RWPE2 (cell line): Measurements from ENCODE around the gene RPL22.

Experiments used
- ATAC-seq: fragments of 200-7000 bp; cut with Tn5 transposase; 3 replicates; pipeline ENCODE4 v1.9.1; 2021; ENCODE audit warnings: low read depth
- DNase-seq: peaks from one replicate; pipeline ENCODE4 v3.0.0-alpha.2; 2020; ENCODE audit warnings: low spot score
- H3K27ac ChIP-seq: fragments of 450-650 bp; 2 replicates; pipeline ENCODE4 v1.5.1; 2017; ENCODE audit warnings: mild to moderate bottlenecking; ENCODE audit not compliant: poor library complexity, severe bottlenecking
- H3K27me3 ChIP-seq: fragments of 250-450 bp; sonication (Bioruptor Pico); 2 replicates; pipeline ENCODE4 v1.5.1; 2021; ENCODE audit warnings: mild to moderate bottlenecking, moderate library complexity; ENCODE audit not compliant: insufficient read depth, poor library complexity, severe bottlenecking
- H3K36me3 ChIP-seq: fragments of 250-450 bp; sonication (Bioruptor Pico); 2 replicates; pipeline ENCODE4 v1.5.1; 2020; ENCODE audit warnings: low read depth, mild to moderate bottlenecking, moderate library complexity
- H3K4me1 ChIP-seq: fragments of 250-450 bp; sonication (Bioruptor Pico); 2 replicates; pipeline ENCODE4 v1.5.1; 2021; ENCODE audit warnings: mild to moderate bottlenecking, moderate library complexity; ENCODE audit not compliant: insufficient read depth, poor library complexity, severe bottlenecking
- H3K4me3 ChIP-seq: fragments of 250-450 bp; sonication (Bioruptor Pico); 2 replicates; pipeline ENCODE4 v1.5.1; 2021; ENCODE audit warnings: mild to moderate bottlenecking, moderate library complexity; ENCODE audit not compliant: severe bottlenecking
- H3K9me3 ChIP-seq: fragments of 250-450 bp; sonication (Bioruptor Pico); 2 replicates; pipeline ENCODE4 v1.5.1; 2021; ENCODE audit warnings: mild to moderate bottlenecking, moderate library complexity; ENCODE audit not compliant: severe bottlenecking
- CTCF ChIP-seq: fragments of 450-650 bp; IDR thresholded peaks from one replicate; pipeline ENCODE4 v1.5.1; 2017; ENCODE audit warnings: mild to moderate bottlenecking, moderate library complexity; ENCODE audit not compliant: poor library complexity, severe bottlenecking

Gene RPL22

GRCh38 chr1:6200188-6200809 is 904 bp upstream of the RPL22 start:
- Histone ChIP-seq H3K27ac (peak overlapping the region; percentile 74), H3K4me1 (peaks cover 6% of the 10 kb centered on the region), H3K9me3 (no peaks in the 10 kb centered on the region), H3K27me3 (no peaks in the 10 kb centered on the region), H3K4me3 (peak overlapping the region; percentile 97), H3K36me3 (peaks cover 34% of the 10 kb centered on the region)
- no peak for TF ChIP-seq CTCF
- ATAC-seq: no peak
- no peak for DNase-seq

DNA sequence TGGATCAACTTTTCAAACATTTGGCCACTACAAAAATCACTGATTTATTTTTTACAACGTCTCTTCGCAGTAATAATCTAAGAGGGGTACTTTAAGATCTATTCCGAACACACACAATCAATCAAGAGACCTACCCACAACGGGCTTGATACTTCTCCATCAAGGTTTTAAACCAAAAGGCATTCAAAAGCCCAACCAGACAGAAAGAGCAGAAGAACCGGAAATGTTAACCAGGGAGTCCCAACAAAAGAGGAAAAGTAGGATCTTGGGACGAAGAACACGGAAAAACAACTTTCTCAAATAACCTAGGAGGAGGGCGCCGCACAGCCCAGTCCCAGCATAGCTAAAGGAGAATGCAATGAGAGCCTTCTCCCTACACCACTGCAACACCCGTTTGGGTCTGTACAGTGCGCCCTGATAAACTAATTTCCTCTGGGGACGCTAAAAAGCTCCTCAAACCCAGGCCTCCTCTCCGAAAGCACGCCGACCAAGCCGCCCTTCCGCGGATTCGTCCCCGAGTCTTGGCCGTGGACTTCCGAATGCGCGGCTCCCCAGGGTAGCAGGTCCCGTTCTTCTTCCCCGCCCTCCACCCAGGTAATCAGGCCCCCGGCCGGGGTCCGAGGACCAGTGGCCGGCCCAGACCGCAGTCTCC is 623 bp downstream of the RPL22 start:
- peaks cover 6% of the 10 kb centered on the region for H3K4me1 ChIP-seq
- ATAC-seq (peak; percentile 2; the same call in 1 of the 3 replicates), DNase-seq (no peak)
- H3K27me3 ChIP-seq: no peaks in the 10 kb centered on the region
- H3K36me3 ChIP-seq: peaks cover 50% of the 10 kb centered on the region
- no peaks in the 10 kb centered on the region for H3K9me3 ChIP-seq
- H3K27ac ChIP-seq: peak overlapping the region; percentile 74
- TF ChIP-seq CTCF: no peak
- peak overlapping the region; percentile 97 for H3K4me3 ChIP-seq

DNA sequence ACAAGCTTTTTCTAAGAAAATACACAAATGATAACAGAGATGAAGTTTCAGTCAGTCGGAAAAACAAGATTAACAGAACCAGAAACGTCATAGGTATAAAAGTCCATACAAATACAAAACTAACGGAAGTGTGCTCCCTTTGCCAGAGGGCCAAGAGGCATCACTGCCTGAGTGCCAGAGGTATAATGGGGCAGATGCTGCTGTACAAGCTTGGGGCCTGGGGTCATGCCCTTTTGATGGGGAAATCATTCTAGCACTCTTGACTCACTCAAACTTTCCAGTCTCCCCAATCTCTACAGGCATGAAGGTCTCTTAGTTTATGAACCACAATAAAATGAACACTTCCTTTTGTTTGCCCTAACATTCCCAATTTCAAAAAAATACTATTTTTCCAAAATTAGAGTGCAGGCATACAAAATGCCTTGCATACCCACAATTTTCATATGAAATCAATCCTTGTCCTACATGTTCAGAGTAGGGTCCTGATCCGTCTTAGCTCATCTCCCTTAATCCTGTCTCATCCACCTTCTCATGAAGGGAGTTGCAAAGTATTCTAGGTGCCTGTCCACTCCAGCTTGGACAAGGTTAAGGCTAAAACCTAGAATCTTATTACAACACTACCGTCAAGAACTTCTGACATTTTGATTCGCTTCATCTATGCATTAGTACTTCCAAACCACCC is 1.5 kb downstream of the RPL22 start:
- Histone ChIP-seq H3K36me3 (peaks cover 59% of the 10 kb centered on the region), H3K4me3 (peak overlapping the region; percentile 97), H3K27ac (peak overlapping the region; percentile 74), H3K9me3 (no peaks in the 10 kb centered on the region), H3K4me1 (peaks cover 6% of the 10 kb centered on the region), H3K27me3 (no peaks in the 10 kb centered on the region)
- no peak for TF ChIP-seq CTCF
- no peak for DNase-seq
- ATAC-seq: no peak

DNA sequence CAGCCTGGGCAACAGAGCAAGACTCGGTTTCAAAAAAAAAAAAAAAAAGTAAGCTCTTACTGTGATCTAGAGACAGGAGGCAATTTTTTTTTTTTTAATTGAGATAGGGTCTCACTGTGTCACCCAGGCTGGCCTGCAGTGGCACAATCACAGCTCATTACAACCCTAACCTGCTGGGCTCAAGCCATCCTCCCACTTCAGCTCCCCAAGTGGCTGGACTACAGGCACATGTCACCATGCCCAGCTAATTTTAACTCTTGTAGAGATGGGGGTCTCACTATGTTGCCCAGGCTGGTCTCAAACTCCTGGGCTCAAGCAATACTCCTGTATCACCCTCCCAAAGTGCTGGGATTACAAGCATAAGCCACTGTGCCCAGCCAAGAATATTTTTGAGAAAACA is 7.4 kb downstream of the RPL22 start:
- Histone ChIP-seq H3K36me3 (peaks cover 95% of the 10 kb centered on the region), H3K27me3 (no peaks in the 10 kb centered on the region), H3K4me3 (no peak overlapping the region), H3K4me1 (no peaks in the 10 kb centered on the region), H3K27ac (no peak overlapping the region), H3K9me3 (no peaks in the 10 kb centered on the region)
- no peak for TF ChIP-seq CTCF
- ATAC-seq: no peak
- DNase-seq: no peak
